Fibroblast of lung (primary cell): Measurements from ENCODE around the gene GRN.

Source experiments
- CTCF ChIP-seq, 2 donors: IDR thresholded peaks in 1 of 2; conservative IDR thresholded peaks in 1 of 2; 1 replicate in 1 of 2; 2 replicates in 1 of 2; pipeline ENCODE4 v1.5.1; 2011 to 2012; ENCODE audit warnings: low read length in 2 of 2, control low read depth in 1 of 2, inconsistent platforms in 1 of 2, low read depth in 1 of 2, mild to moderate bottlenecking in 1 of 2
- EZH2 ChIP-seq: IDR thresholded peaks from 2 replicates; pipeline ENCODE4 v1.5.1; 2012; ENCODE audit warnings: low read length, control low read depth, mild to moderate bottlenecking; ENCODE audit errors: missing control alignments

- TF ChIP-seq CTCF (conservative IDR thresholded peaks at IDR 0.05 in 1 of 2, IDR thresholded peaks at IDR 0.05 in 1 of 2; ENCODE audit: low read depth in 1 of 2, low read length in 2 of 2) (no peak), EZH2 (no peak)
Measured at GRCh38 chr17:44309472-44309871, 35.6 kb upstream of the GRN start.
